ENCODE results near the gene NXNL1.

Gene NXNL1

DNA sequence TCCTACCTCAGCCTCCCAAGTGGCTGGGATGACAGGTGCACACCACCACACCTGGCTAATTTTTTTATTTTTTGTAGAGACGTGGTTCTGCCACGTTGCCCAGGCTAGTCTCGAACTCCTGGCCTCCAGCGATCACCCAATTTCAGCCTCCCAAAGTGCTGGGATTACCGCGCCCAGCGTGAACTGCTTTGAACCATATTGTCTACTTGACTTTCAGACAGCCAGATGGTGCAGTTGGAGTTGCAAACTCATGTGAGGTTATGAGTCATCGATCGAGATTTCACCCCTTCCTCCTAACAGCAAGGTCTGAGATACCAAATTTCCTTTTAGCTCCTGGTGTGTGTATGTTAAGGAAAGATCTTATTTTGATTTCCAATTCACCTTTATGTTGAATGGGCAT, 12.3 kb upstream of the NXNL1 start:
- TF ChIP-seq, protein P1, sequence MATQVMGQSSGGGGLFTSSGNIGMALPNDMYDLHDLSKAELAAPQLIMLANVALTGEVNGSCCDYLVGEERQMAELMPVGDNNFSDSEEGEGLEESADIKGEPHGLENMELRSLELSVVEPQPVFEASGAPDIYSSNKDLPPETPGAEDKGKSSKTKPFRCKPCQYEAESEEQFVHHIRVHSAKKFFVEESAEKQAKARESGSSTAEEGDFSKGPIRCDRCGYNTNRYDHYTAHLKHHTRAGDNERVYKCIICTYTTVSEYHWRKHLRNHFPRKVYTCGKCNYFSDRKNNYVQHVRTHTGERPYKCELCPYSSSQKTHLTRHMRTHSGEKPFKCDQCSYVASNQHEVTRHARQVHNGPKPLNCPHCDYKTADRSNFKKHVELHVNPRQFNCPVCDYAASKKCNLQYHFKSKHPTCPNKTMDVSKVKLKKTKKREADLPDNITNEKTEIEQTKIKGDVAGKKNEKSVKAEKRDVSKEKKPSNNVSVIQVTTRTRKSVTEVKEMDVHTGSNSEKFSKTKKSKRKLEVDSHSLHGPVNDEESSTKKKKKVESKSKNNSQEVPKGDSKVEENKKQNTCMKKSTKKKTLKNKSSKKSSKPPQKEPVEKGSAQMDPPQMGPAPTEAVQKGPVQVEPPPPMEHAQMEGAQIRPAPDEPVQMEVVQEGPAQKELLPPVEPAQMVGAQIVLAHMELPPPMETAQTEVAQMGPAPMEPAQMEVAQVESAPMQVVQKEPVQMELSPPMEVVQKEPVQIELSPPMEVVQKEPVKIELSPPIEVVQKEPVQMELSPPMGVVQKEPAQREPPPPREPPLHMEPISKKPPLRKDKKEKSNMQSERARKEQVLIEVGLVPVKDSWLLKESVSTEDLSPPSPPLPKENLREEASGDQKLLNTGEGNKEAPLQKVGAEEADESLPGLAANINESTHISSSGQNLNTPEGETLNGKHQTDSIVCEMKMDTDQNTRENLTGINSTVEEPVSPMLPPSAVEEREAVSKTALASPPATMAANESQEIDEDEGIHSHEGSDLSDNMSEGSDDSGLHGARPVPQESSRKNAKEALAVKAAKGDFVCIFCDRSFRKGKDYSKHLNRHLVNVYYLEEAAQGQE (IDR thresholded peaks at IDR 0.05; ENCODE audit: insufficient read depth in 1 of 2, low read depth in 2 of 2, low read length in 2 of 2): no peak
- TF ChIP-seq FOXP2 (optimal IDR thresholded peaks at IDR 0.05; ENCODE audit: borderline replicate concordance, extremely low read depth, extremely low read length, insufficient read depth) (no peak), POLR2AphosphoS5 (IDR thresholded peaks at IDR 0.05; ENCODE audit: low read depth, low read length) (no peak), TAF1 (IDR thresholded peaks at IDR 0.05; ENCODE audit: borderline replicate concordance, insufficient read depth, low read length) (no peak), SIN3A (IDR thresholded peaks at IDR 0.05; ENCODE audit: borderline replicate concordance, insufficient read depth, low read length) (no peak)

DNA sequence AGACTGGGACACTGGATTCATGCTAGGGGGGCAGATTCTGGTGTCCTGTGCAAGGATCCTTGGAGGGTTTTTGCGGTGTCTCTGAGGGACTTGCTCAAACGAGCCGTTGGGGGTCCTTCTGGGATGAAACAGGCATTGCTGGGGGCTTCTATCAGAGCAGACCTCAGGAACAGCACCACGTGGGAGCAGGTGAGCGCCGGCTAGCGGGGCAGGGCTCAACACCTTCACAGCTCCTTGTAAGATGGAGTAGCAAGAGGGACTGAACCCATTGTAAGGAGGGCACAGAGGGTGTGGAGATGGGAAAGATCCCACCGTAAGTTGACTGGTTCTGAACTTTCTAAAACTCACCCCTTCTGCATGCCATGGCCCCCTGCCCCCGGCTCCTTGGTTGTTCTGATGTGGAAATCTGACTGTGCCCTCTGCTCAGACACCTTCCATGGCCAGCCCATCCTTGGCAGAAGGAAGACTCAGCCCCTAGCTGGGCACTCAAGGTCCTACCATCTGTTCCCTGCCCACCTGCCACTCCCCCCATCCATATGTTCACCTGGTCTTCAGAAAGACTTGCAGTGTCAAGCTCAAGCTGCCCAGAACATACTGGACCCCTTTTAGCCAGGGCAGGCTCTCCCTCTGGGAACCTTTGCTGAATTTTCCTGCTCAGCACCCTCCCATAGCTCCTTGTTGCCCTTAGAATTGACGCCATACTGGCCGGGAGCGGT, 10.8 kb upstream of the NXNL1 start:
- TF ChIP-seq TAF1 (IDR thresholded peaks at IDR 0.05; ENCODE audit: borderline replicate concordance, insufficient read depth, low read length) (no peak), POLR2AphosphoS5 (IDR thresholded peaks at IDR 0.05; ENCODE audit: low read depth, low read length) (no peak), SIN3A (IDR thresholded peaks at IDR 0.05; ENCODE audit: borderline replicate concordance, insufficient read depth, low read length) (no peak), FOXP2 (optimal IDR thresholded peaks at IDR 0.05; ENCODE audit: borderline replicate concordance, extremely low read depth, extremely low read length, insufficient read depth) (no peak)
- TF ChIP-seq, protein P1 (IDR thresholded peaks at IDR 0.05; ENCODE audit: insufficient read depth in 1 of 2, low read depth in 2 of 2, low read length in 2 of 2): no peak

DNA sequence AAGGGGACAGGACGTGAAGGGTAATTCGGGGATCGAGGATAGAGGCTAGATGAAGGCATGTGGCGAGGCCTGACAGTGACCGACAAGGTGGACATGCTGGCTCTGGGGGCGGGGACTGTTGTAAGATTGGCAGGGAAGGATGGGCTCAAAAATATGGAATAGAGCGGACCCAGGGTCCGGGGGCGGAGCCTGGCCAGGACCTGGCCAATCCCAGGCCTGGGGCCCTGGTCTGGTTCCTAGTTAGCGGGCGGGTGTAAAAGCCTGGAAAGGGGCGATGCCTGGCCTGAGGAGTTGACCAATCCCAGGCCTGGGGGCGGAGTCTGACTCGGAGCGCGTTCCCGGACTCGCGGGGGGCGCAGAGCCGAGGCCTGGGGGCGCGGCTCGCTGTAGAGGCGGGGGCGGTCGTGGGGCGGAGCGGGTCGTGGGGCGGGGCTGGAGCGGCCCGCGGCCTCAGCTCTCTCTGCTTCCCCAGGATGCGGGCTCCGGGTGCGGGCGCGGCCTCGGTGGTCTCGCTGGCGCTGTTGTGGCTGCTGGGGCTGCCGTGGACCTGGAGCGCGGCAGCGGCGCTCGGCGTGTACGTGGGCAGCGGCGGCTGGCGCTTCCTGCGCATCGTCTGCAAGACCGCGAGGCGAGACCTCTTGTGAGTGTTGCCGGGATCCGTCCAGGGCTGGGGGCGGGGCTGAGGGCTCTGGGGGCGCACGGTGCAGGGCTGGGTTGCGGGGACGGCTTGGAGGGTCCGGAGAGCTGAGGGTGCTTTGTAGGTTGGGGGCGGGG, 9.5 kb upstream of the NXNL1 start, which contains the start of gene SLC27A1:
Gene SLC27A1, plus strand, starts transcription at position 457 of the 774 bp plus-strand sequence. Its CDS starts 17 bp downstream, at position 474.
- TF ChIP-seq, protein P1 (IDR thresholded peaks at IDR 0.05; ENCODE audit: insufficient read depth in 1 of 2, low read depth in 2 of 2, low read length in 2 of 2): no peak; a peak in 1 of 4 replicates
- TF ChIP-seq FOXP2 (optimal IDR thresholded peaks at IDR 0.05; ENCODE audit: borderline replicate concordance, extremely low read depth, extremely low read length, insufficient read depth) (peak; percentile 27), POLR2AphosphoS5 (IDR thresholded peaks at IDR 0.05; ENCODE audit: low read depth, low read length) (peak; percentile 38; the same call in 1 of the 2 replicates), TAF1 (IDR thresholded peaks at IDR 0.05; ENCODE audit: borderline replicate concordance, insufficient read depth, low read length) (no peak)

DNA sequence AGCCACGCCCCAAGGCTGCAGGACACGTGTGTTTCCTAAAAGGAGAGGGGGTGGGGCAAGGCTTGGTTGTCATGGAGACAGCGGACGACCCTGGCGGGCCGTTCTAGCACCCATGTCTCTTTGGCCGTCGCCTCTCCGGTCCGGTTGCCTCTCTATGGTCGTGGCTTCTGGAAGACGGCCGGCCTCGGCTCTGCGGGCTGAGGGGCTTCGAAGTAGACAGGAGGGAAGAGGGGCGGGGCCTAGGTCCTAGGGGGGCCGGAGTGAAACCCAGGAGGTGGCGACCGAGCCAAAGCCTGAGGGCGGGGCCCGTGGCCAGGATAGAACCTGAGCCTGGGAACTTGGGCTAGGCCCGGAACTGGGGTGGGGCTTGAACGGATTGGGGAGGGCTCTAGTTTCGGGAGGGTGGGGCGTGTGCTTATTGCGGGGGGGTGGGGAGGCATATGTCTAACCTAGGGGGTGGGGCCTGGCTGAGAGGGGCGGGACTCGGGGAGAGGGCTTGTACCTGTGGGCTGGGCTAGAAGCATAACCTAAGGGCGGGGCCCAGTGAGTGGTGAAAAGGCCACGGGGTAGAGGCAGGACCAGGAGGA, 8.8 kb upstream of the NXNL1 start:
- TF ChIP-seq TAF1 (IDR thresholded peaks at IDR 0.05; ENCODE audit: borderline replicate concordance, insufficient read depth, low read length): no peak
- no peak; the same call in 1 of the 2 replicates for TF ChIP-seq POLR2AphosphoS5 (IDR thresholded peaks at IDR 0.05; ENCODE audit: low read depth, low read length)
- TF ChIP-seq FOXP2 (optimal IDR thresholded peaks at IDR 0.05; ENCODE audit: borderline replicate concordance, extremely low read depth, extremely low read length, insufficient read depth): no peak

DNA sequence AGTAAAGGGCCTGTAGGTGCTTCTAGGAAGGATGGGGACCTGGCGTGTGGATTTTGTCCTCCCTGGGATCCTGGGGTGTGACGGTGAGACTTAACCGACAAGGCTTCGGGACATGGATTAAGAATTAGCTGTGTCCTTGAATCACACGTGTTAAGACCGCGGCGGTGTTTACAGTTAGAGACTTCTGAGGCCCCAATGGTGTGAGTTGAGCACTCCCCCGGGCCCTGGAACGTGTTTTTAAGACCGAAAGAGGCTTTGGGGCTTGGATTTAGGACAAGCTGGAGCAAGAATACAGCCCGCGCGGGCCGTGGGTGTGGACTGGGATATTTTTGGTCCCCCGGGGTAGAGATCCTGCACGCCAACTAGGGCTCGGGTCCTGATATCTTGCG, 8.4 kb upstream of the NXNL1 start:
- TF ChIP-seq FOXP2 (optimal IDR thresholded peaks at IDR 0.05; ENCODE audit: borderline replicate concordance, extremely low read depth, extremely low read length, insufficient read depth): no peak
- 0 out of 2 replicates have a peak, but pooled peaks have one; percentile 76 for TF ChIP-seq SIN3A (IDR thresholded peaks at IDR 0.05; ENCODE audit: borderline replicate concordance, insufficient read depth, low read length)
